Smooth muscle cell (in vitro differentiated cells): Measurements from ENCODE around the gene ZRSR2. TPM values are rescaled to one million over a fixed set of nuclear protein-coding genes. Genes with fewer than 3 reads are reported as not detected.
"Not testable (repeated sequence)": the region's sequence is repeated elsewhere in the genome, so short reads cannot be mapped to it uniquely, and the experiment has no call there.

Source experiments
- DNase-seq: peaks from one replicate; lab custom pipeline; 2025; ENCODE audit not compliant: unreplicated experiment; lab: John Stamatoyannopoulos, UW
- H2AFZ ChIP-seq: fragments of 200-600 bp; sonication (generic); 2 replicates; pipeline ENCODE4 v1.6.0; 2016; ENCODE audit warnings: antibody characterized with exemption, low read depth, mild to moderate bottlenecking
- H3F3A ChIP-seq: fragments of 200-600 bp; sonication (generic); 2 replicates; pipeline ENCODE4 v1.6.0; 2017; ENCODE audit warnings: antibody characterized with exemption, low read depth
- H3K27ac ChIP-seq: fragments of 200-600 bp; sonication (generic); 2 replicates; pipeline ENCODE4 v1.5.1; 2016; ENCODE audit warnings: low read depth, mild to moderate bottlenecking
- H3K27me3 ChIP-seq: fragments of 200-600 bp; sonication (generic); 2 replicates; pipeline ENCODE4 v1.6.1; 2016; ENCODE audit warnings: low read depth, mild to moderate bottlenecking
- H3K36me3 ChIP-seq: fragments of 200-600 bp; sonication (generic); 2 replicates; pipeline ENCODE4 v1.5.1; 2016; ENCODE audit warnings: low read depth
- H3K4me1 ChIP-seq: fragments of 200-600 bp; sonication (generic); 2 replicates; pipeline ENCODE4 v1.5.1; 2016; ENCODE audit warnings: low read depth
- H3K4me2 ChIP-seq: fragments of 200-600 bp; sonication (generic); 2 replicates; pipeline ENCODE4 v1.6.0; 2016; ENCODE audit warnings: mild to moderate bottlenecking
- H3K4me3 ChIP-seq: fragments of 200-600 bp; sonication (generic); 2 replicates; pipeline ENCODE4 v1.5.1; 2016; ENCODE audit warnings: mild to moderate bottlenecking
- H3K79me2 ChIP-seq: fragments of 200-600 bp; sonication (generic); 2 replicates; pipeline ENCODE4 v1.6.0; 2016; ENCODE audit warnings: low read depth, mild to moderate bottlenecking
- H3K9ac ChIP-seq: fragments of 200-600 bp; sonication (generic); 2 replicates; pipeline ENCODE4 v1.6.0; 2016; ENCODE audit warnings: low read depth
- H3K9me3 ChIP-seq: fragments of 200-600 bp; sonication (generic); replicated peaks from 2 replicates; pipeline ENCODE4 v1.5.1; 2016; ENCODE audit warnings: low read depth
- H4K20me1 ChIP-seq: fragments of 200-600 bp; sonication (generic); 2 replicates; pipeline ENCODE4 v1.6.0; 2016; ENCODE audit warnings: low read depth
- WGBS: methylation state at CpG from one replicate; pipeline ENCODE4 v1.1.7; 2016; ENCODE audit warnings: low lambda C conversion rate; 5-methylcytosine and 5-hydroxymethylcytosine counted together
- polyA plus RNA-seq: library from polyadenylated mRNA; unstranded; fragments of >200 nt; fragmentation: Nextera tagmentation; extraction: Ambion mirVana; gene quantifications from 2 replicates; pipeline ENCODE4 v1.2.1, GENCODE V29; 2016
- total RNA-seq: library from RNA; depleted of rRNA; stranded (reverse); fragments of >200 nt; gene quantifications from 2 replicates; pipeline ENCODE4 v1.2.3, GENCODE V29; 2014
- TF ChIP-seq, protein P1 (sequence below): fragments of 200-600 bp; sonication (generic); IDR thresholded peaks from 2 replicates; pipeline ENCODE4 v1.5.1; 2017; ENCODE audit warnings: borderline replicate concordance, mild to moderate bottlenecking, antibody characterized with exemption; ENCODE audit not compliant: insufficient read depth, poor library complexity, severe bottlenecking

Gene ZRSR2, protein sequence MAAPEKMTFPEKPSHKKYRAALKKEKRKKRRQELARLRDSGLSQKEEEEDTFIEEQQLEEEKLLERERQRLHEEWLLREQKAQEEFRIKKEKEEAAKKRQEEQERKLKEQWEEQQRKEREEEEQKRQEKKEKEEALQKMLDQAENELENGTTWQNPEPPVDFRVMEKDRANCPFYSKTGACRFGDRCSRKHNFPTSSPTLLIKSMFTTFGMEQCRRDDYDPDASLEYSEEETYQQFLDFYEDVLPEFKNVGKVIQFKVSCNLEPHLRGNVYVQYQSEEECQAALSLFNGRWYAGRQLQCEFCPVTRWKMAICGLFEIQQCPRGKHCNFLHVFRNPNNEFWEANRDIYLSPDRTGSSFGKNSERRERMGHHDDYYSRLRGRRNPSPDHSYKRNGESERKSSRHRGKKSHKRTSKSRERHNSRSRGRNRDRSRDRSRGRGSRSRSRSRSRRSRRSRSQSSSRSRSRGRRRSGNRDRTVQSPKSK
- 7.1 and 20.6 TPM in 2 replicates for total RNA-seq
- polyA plus RNA-seq = 23.9 and 32.4 TPM in 2 replicates

DNA sequence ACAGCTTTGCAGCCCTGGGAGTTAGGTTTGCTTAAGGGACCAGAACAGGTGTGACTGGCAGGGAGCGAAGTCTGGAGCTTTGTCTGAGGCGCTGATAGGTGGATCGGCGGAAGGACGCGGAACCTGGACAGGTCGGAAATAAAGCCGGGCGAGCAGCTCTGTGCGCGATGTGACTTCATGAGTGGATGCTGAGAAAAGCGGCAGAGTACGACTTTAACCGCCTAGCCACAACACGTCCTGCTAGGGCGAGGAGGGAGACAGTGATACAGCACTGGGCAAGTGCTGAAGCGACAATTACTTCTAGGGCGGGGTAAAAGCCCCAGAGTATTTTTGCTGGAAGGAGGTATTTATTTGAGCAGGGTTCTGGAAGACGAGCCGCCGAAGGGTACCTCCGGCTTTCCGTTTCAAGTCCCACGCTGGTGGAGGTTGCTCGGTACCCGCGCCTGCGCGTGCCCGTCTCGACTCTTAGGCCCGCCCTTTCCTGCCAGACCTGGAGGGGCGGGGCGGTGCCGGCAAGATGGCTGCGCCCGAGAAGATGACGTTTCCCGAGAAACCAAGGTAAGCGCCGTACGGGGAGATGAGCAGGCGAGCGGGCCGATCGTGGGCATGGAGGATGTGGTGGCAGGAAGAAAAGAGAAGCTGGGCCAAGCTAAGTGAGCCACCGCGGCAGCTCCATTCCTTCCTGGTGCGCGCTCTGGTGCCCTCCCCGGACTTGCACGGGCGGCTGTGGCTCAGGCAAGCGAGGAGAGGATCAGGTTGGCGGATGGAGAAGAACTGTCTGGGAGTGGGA lies at the start of gene ZRSR2:
TSS of gene ZRSR2 (plus strand) at position 506 of the 790 bp plus-strand sequence. CDS start at position 518, 12 bp downstream.
- Histone ChIP-seq H4K20me1 (peaks cover 3% of the 10 kb centered on the region), H2AFZ (peak within 1 kb of the TSS; percentile 92), H3K4me1 (peaks cover 10% of the 10 kb centered on the region), H3K27me3 (no peaks in the 10 kb centered on the region), H3K4me2 (peak within 1 kb of the TSS; percentile 91), H3K27ac (peak within 1 kb of the TSS; percentile 66), H3K79me2 (peaks cover 43% of the 10 kb centered on the region), H3K36me3 (peaks cover 7% of the 10 kb centered on the region), H3K4me3 (peak within 1 kb of the TSS; percentile 68), H3K9ac (peak within 1 kb of the TSS; percentile 34), H3F3A (no peaks in the 10 kb centered on the region), H3K9me3 (no peaks in the 10 kb centered on the region)
- TF ChIP-seq, protein P1, sequence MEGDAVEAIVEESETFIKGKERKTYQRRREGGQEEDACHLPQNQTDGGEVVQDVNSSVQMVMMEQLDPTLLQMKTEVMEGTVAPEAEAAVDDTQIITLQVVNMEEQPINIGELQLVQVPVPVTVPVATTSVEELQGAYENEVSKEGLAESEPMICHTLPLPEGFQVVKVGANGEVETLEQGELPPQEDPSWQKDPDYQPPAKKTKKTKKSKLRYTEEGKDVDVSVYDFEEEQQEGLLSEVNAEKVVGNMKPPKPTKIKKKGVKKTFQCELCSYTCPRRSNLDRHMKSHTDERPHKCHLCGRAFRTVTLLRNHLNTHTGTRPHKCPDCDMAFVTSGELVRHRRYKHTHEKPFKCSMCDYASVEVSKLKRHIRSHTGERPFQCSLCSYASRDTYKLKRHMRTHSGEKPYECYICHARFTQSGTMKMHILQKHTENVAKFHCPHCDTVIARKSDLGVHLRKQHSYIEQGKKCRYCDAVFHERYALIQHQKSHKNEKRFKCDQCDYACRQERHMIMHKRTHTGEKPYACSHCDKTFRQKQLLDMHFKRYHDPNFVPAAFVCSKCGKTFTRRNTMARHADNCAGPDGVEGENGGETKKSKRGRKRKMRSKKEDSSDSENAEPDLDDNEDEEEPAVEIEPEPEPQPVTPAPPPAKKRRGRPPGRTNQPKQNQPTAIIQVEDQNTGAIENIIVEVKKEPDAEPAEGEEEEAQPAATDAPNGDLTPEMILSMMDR = no peak
- WGBS = 1% methylated on average over 49 of the region's 55 CpGs
- peak; percentile 62 for DNase-seq

DNA sequence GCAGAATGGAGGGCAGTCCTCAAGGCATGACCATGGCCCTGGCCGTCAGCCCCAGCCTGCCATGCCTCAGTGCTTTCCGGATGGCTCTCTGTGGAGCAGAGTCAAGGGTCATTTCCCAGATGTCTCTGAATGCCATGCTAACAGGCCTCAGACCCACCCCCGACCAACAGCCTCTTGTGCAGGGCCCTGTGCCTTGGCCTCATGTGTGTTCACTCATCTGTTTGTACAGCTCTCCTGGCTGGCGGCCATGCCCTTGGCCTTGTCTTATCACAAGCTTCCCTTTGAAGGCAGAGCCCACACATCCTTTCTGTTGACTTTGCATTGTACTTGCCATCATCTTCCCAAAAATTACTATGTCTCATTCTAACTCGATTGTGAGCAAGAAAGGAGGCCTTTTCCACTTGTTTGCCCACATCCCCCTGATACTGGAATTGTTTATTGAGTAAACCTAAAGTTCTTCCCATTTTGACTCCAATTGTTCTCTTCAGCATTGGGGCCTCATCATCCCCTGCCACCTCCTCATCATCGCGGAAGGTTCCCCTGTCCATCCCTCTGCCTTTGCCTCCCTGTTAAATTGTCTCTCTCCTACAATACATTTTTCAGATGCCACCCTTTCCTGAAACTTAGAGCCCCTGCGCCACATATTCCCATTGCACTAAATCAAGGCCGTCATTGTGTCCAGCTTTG lies 46.0 kb upstream of the ZRSR2 start:
- H2AFZ ChIP-seq = no peak overlapping the region
- no peak for DNase-seq

DNA sequence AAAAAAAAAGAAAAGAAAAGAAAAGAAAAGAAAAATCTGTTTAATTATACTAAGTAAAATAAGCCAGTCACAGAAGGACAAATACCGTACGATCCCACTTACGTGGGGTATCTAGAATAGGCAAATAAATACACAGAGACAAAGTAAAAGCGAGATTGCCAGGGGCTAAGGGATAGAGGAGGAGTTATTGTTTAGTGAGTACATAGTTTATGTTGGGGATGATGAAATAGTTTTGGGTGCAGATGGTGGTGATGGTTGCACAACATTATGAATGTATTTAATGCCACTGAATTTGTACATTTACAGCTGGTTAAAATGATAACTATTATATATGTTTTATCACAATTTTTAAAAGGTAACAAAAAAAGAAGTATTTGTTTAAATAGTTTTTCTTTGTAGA lies 45.1 kb upstream of the ZRSR2 start:
- no peak for DNase-seq

More for the DNA sequence above, 46.0 kb upstream of the ZRSR2 start:
- TF ChIP-seq, protein P1 = no peak
- Histone ChIP-seq H3K4me3 (no peak overlapping the region), H3K4me1 (peaks cover 13% of the 10 kb centered on the region), H3K36me3 (no peaks in the 10 kb centered on the region), H3K27me3 (no peaks in the 10 kb centered on the region), H3K79me2 (peaks cover 7% of the 10 kb centered on the region), H3K27ac (no peak overlapping the region), H4K20me1 (no peaks in the 10 kb centered on the region), H3K9ac (no peak overlapping the region), H3F3A (peaks cover 6% of the 10 kb centered on the region), H3K9me3 (no peaks in the 10 kb centered on the region), H3K4me2 (no peak overlapping the region)
- 89% methylated on average over 9 of the region's 9 CpGs for WGBS

DNA sequence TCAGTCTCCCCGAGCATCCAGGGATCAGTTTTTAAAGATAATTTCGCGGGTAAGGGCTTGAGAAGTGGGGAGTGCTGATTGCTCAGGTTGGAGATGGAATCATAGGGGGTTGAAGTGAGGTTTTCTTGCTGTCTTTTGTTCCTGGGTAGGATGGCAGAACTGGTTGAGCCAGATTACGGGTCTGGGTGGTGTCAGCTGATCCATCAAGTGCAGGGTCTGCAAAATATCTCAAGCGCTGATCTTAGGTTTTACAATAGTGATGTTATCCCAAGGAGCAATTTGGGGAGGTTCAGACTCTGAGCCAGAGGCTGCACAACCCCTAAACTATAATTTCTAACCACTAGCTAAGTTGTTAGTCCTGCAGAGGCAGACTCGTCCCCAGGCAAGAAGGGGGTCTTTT lies 43.6 kb upstream of the ZRSR2 start:
- WGBS = 56% methylated on average over 6 of the region's 6 CpGs
- not testable (repeated sequence) for H4K20me1 ChIP-seq, H3K27ac ChIP-seq, H3K36me3 ChIP-seq, H3K9me3 ChIP-seq, H2AFZ ChIP-seq, H3K79me2 ChIP-seq, DNase-seq, H3K4me2 ChIP-seq, H3K27me3 ChIP-seq, H3K9ac ChIP-seq, H3K4me3 ChIP-seq
- Histone ChIP-seq H3F3A (peaks cover 18% of the 10 kb centered on the region), H3K4me1 (peaks cover 24% of the 10 kb centered on the region)

More for the DNA sequence above, 45.1 kb upstream of the ZRSR2 start:
- H3F3A ChIP-seq = peaks cover 14% of the 10 kb centered on the region
- H3K4me3 ChIP-seq = no peak overlapping the region
- TF ChIP-seq, protein P1 = no peak
- no peak overlapping the region for H2AFZ ChIP-seq
- no peaks in the 10 kb centered on the region for H3K9me3 ChIP-seq
- no peaks in the 10 kb centered on the region for H3K36me3 ChIP-seq
- H3K79me2 ChIP-seq = peaks cover 6% of the 10 kb centered on the region
- no peaks in the 10 kb centered on the region for H3K27me3 ChIP-seq
- H3K4me2 ChIP-seq = peak overlapping the region; percentile 10
- no peak overlapping the region for H3K9ac ChIP-seq
- peaks cover 21% of the 10 kb centered on the region for H3K4me1 ChIP-seq
- WGBS = 57% methylated on average over 4 of the region's 4 CpGs
- H3K27ac ChIP-seq = peak overlapping the region; percentile 26
- H4K20me1 ChIP-seq = no peaks in the 10 kb centered on the region
